SU-DHL-6 (cell line): ENCODE data around the gene SYT17.

Experiments
- H2AFZ ChIP-seq: fragments of 200-600 bp; sonication (generic); 2 replicates; pipeline ENCODE4 v1.6.1; 2014; ENCODE audit warnings: low read depth, mild to moderate bottlenecking, moderate library complexity, mixed read lengths, antibody characterized with exemption, low read length; ENCODE audit not compliant: severe bottlenecking
- H3F3A ChIP-seq: fragments of 200-600 bp; shearing (Covaris generic); 2 replicates; pipeline ENCODE4 v1.6.0; 2016; ENCODE audit warnings: antibody characterized with exemption, mild to moderate bottlenecking; ENCODE audit not compliant: insufficient read depth
- H3K27ac ChIP-seq: fragments of 200-600 bp; sonication (generic); 2 replicates; pipeline ENCODE4 v1.5.1; 2016; ENCODE audit warnings: low read depth, mild to moderate bottlenecking, low read length, moderate library complexity, mixed read lengths
- H3K27me3 ChIP-seq: fragments of 200-600 bp; sonication (generic), shearing (Covaris generic); 2 replicates; pipeline ENCODE4 v1.6.0; 2014; ENCODE audit warnings: mild to moderate bottlenecking, low read length
- H3K36me3 ChIP-seq: fragments of 200-600 bp; sonication (generic); 2 replicates; pipeline ENCODE4 v1.6.1; 2014; ENCODE audit warnings: mild to moderate bottlenecking, low read length, mixed read lengths
- H3K4me2 ChIP-seq: fragments of 300-600, 200-600 bp; shearing (Covaris generic), sonication (generic); 2 replicates; pipeline ENCODE4 v1.6.0; 2014; ENCODE audit warnings: low read length, low read depth, mild to moderate bottlenecking; ENCODE audit not compliant: poor library complexity, severe bottlenecking
- H3K4me3 ChIP-seq: fragments of 200-600 bp; sonication (generic); 2 replicates; pipeline ENCODE4 v1.5.1; 2014; ENCODE audit warnings: antibody characterized with exemption, low read length, mild to moderate bottlenecking, mixed read lengths; ENCODE audit not compliant: insufficient read depth, poor library complexity, severe bottlenecking
- H3K79me2 ChIP-seq: fragments of 200-600 bp; sonication (generic); 2 replicates; pipeline ENCODE4 v1.6.1; 2014; ENCODE audit warnings: mild to moderate bottlenecking, low read length, moderate library complexity; ENCODE audit not compliant: insufficient read depth
- H3K9ac ChIP-seq: fragments of 200-600 bp; sonication (generic); 2 replicates; pipeline ENCODE4 v1.7.0; 2014; ENCODE audit warnings: mild to moderate bottlenecking, low read length
- H3K9me2 ChIP-seq: fragments of 200-600 bp; sonication (generic); replicated peaks from 2 replicates; pipeline ENCODE4 v1.6.1; 2014; ENCODE audit warnings: low read length; ENCODE audit not compliant: insufficient read depth
- H3K9me3 ChIP-seq: fragments of 200-600 bp; sonication (generic); 2 replicates; pipeline ENCODE4 v1.6.1; 2014; ENCODE audit warnings: low read length, mixed read lengths; ENCODE audit not compliant: insufficient read depth
- H4K20me1 ChIP-seq: fragments of 200-600 bp; sonication (generic); 2 replicates; pipeline ENCODE4 v1.6.1; 2014; ENCODE audit warnings: low read depth, mild to moderate bottlenecking, antibody characterized with exemption, low read length, moderate library complexity, mixed read lengths
- CTCF ChIP-seq: fragments of 200-600 bp; sonication (generic); IDR thresholded peaks from one replicate; pipeline ENCODE4 v1.5.1; 2017; ENCODE audit warnings: antibody characterized with exemption, mild to moderate bottlenecking, low read length, moderate library complexity; ENCODE audit not compliant: insufficient read depth, poor library complexity, severe bottlenecking
- EZH2phosphoT487 ChIP-seq: fragments of 200-600 bp; sonication (generic), shearing (Covaris generic); conservative IDR thresholded peaks from 2 replicates; pipeline ENCODE4 v1.6.1; 2018; ENCODE audit warnings: mild to moderate bottlenecking, antibody characterized with exemption, low read length, moderate library complexity, mixed read lengths

SYT17 gene

GRCh38 chr16:19286827-19287226, 118.8 kb downstream of the SYT17 start:
- Histone ChIP-seq H3K4me3 (no peak overlapping the region), H2AFZ (no peak overlapping the region), H3K79me2 (no peaks in the 10 kb centered on the region), H3K27ac (no peak overlapping the region), H3K9me3 (no peaks in the 10 kb centered on the region), H3K36me3 (no peaks in the 10 kb centered on the region), H3K9ac (no peak overlapping the region), H3K9me2 (no peaks in the 10 kb centered on the region), H3F3A (no peaks in the 10 kb centered on the region), H3K27me3 (no peaks in the 10 kb centered on the region), H3K4me2 (no peak overlapping the region), H4K20me1 (no peaks in the 10 kb centered on the region)
- TF ChIP-seq CTCF (no peak), EZH2phosphoT487 (no peak)

GRCh38 chr16:19287241-19287640, 119.2 kb downstream of the SYT17 start:
- H3F3A ChIP-seq, result no peaks in the 10 kb centered on the region
- no peaks in the 10 kb centered on the region for H3K79me2 ChIP-seq
- no peak overlapping the region for H3K9ac ChIP-seq

GRCh38 chr16:19288872-19289799, 121.1 kb downstream of the SYT17 start:
- Histone ChIP-seq H3K9me3 (no peaks in the 10 kb centered on the region), H3K36me3 (no peaks in the 10 kb centered on the region), H3K9me2 (no peaks in the 10 kb centered on the region), H3F3A (no peaks in the 10 kb centered on the region), H3K4me2 (no peak overlapping the region), H3K27ac (no peak overlapping the region), H3K27me3 (no peaks in the 10 kb centered on the region), H3K9ac (no peak overlapping the region), H2AFZ (no peak overlapping the region), H3K4me3 (no peak overlapping the region), H4K20me1 (no peaks in the 10 kb centered on the region), H3K79me2 (no peaks in the 10 kb centered on the region)
- no peak for TF ChIP-seq CTCF
- TF ChIP-seq EZH2phosphoT487, result no peak

More at GRCh38 chr16:19287241-19287640, 119.2 kb downstream of the SYT17 start:
- Histone ChIP-seq H4K20me1 (no peaks in the 10 kb centered on the region), H3K4me2 (no peak overlapping the region), H2AFZ (no peak overlapping the region), H3K27me3 (no peaks in the 10 kb centered on the region), H3K9me3 (no peaks in the 10 kb centered on the region), H3K36me3 (no peaks in the 10 kb centered on the region), H3K9me2 (no peaks in the 10 kb centered on the region), H3K27ac (no peak overlapping the region), H3K4me3 (no peak overlapping the region)
- TF ChIP-seq CTCF, result no peak
- TF ChIP-seq EZH2phosphoT487, result no peak
